Esophagus squamous epithelium (tissue), 4 donors: ENCODE results near the gene RCCD1.

ENCODE experiments used
- POLR2A ChIP-seq, 4 donors: fragments of 450-650 bp; IDR thresholded peaks; one replicate each; pipeline ENCODE4 v1.6.1; 2017; ENCODE audit warnings: antibody characterized with exemption in 4 of 4, mild to moderate bottlenecking in 4 of 4, moderate library complexity in 3 of 4
- TF ChIP-seq, protein P1 (sequence below), 6 experiments: fragments of 450-650 bp in 4 of 6; fragments of 200-600 bp in 2 of 6; sonication (generic) in 2 of 6; IDR thresholded peaks; one replicate each; pipeline ENCODE4 v1.5.1; 2016 to 2019; ENCODE audit warnings: antibody characterized with exemption in 6 of 6, mild to moderate bottlenecking in 4 of 6, moderate library complexity in 4 of 6

DNA sequence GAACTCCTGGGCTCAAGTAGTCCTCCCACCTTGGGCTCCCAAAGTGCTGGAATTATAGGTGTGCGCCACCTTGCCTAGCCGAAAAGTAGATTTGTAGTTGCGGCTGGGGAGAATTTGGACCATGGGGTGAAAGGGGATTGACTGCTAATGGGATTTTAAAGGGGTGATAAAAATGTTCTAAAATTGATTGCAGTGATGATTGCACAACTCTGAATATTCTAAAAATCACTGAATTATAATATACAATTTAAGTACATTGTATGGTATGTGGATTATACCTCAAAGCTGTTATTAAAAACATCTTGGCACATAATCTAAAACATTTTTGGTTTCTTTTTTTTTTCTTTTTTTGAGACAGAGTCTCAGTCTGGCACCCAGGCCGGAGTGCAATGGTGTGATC is 35.8 kb downstream of the RCCD1 start:
- no peak for TF ChIP-seq POLR2A (IDR thresholded peaks at IDR 0.05)
- TF ChIP-seq, protein P1, sequence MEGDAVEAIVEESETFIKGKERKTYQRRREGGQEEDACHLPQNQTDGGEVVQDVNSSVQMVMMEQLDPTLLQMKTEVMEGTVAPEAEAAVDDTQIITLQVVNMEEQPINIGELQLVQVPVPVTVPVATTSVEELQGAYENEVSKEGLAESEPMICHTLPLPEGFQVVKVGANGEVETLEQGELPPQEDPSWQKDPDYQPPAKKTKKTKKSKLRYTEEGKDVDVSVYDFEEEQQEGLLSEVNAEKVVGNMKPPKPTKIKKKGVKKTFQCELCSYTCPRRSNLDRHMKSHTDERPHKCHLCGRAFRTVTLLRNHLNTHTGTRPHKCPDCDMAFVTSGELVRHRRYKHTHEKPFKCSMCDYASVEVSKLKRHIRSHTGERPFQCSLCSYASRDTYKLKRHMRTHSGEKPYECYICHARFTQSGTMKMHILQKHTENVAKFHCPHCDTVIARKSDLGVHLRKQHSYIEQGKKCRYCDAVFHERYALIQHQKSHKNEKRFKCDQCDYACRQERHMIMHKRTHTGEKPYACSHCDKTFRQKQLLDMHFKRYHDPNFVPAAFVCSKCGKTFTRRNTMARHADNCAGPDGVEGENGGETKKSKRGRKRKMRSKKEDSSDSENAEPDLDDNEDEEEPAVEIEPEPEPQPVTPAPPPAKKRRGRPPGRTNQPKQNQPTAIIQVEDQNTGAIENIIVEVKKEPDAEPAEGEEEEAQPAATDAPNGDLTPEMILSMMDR (IDR thresholded peaks at IDR 0.05): no peak
